Measurements from ENCODE around the gene MED13L. TPM values are rescaled to one million over a fixed set of nuclear protein-coding genes. Genes with fewer than 3 reads are reported as not detected.

The MED13L gene
- total and polyA plus RNA-seq, 2 donors (not counting 3 experiments of a cell fraction or from before 2014, with no cell fraction given) = 27.4 to 93.6 TPM

GRCh38 chr12:116070444-116070843 is 207.0 kb downstream of the MED13L start:
- no peak overlapping the region for H3K4me3 ChIP-seq (replicated peaks in 1 of 3; ENCODE audit: insufficient read depth in 1 of 3, low read depth in 1 of 3, low read length in 3 of 3)
- DNase-seq (ENCODE audit: low read depth, low spot score) = no peak
- H3K36me3 ChIP-seq (ENCODE audit: control insufficient read depth in 2 of 2, extremely low read depth in 1 of 2, insufficient read depth in 2 of 2, low read length in 2 of 2) = no peaks in the 10 kb centered on the region
- H3K79me2 ChIP-seq (ENCODE audit: control insufficient read depth, insufficient read depth, low read length) = peaks cover 18% of the 10 kb centered on the region
- H2AFZ ChIP-seq (ENCODE audit: low read depth, low read length) = no peak overlapping the region
- dilution Hi-C loops (cut with MboI; ENCODE audit: extremely low pct_ligation_motif_present, low sequenced_read_pairs) (no loop called here), intact Hi-C loops (cut with micrococcal nuclease) (no loop called here)
- H3K4me1 ChIP-seq (ENCODE audit: control insufficient read depth, extremely low read depth, insufficient read depth, low read length) = peaks cover 3% of the 10 kb centered on the region
- no TSS peak for BruUV-seq (replicated peaks)
- H3K27ac ChIP-seq (ENCODE audit: insufficient read depth, low read depth, low read length) = no peak overlapping the region
- H3K9me3 ChIP-seq (replicated peaks; ENCODE audit: control insufficient read depth, insufficient read depth, low read length) = no peaks in the 10 kb centered on the region
- TF ChIP-seq MYC (IDR thresholded peaks at IDR 0.05; ENCODE audit: low read depth, low read length) = no peak
- TF ChIP-seq GATA2 (IDR thresholded peaks at IDR 0.05; ENCODE audit: insufficient read depth, insufficient read length, low read depth, low read length) = no peak
- no peak for TF ChIP-seq EZH2 (IDR thresholded peaks at IDR 0.05; ENCODE audit: borderline replicate concordance, low read depth, low read length, severe bottlenecking)
- no peak for TF ChIP-seq FOS (IDR thresholded peaks at IDR 0.05; ENCODE audit: borderline replicate concordance, insufficient read depth, low read length)
- TF ChIP-seq MAX (IDR thresholded peaks at IDR 0.05; ENCODE audit: insufficient read depth, insufficient read length) = no peak
- TF ChIP-seq JUN (IDR thresholded peaks at IDR 0.05; ENCODE audit: borderline replicate concordance, insufficient read depth, insufficient read length, low read depth) = no peak
- TF ChIP-seq POLR2A (IDR thresholded peaks at IDR 0.05; ENCODE audit: low read depth, low read length) = no peak
- no peak for TF ChIP-seq CTCF (IDR thresholded peaks at IDR 0.05; ENCODE audit: extremely low read depth in 1 of 2, insufficient read depth in 1 of 2, low read depth in 1 of 2, low read length in 2 of 2)
- TF ChIP-seq POLR2AphosphoS5 (IDR thresholded peaks at IDR 0.05; ENCODE audit: insufficient read depth, low read depth, low read length) = no peak
- FAIRE-seq = no peak
- H3K9me1 ChIP-seq (replicated peaks; ENCODE audit: control insufficient read depth, extremely low read depth, insufficient read depth, low read length) = no peaks in the 10 kb centered on the region
- H4K20me1 ChIP-seq (replicated peaks; ENCODE audit: control insufficient read depth, extremely low read depth, insufficient read depth, low read length) = peaks cover 2% of the 10 kb centered on the region
- CTCF ChIA-PET = interaction anchor here (0.9 to 1.5 kb wide), 5 partner anchors 9 to 529 kb away, joined by 3 to 6 read pairs (median 4); no protein-coding TSS in a partner anchor
- H3K27me3 ChIP-seq (ENCODE audit: control insufficient read depth in 2 of 2, insufficient read depth in 2 of 2, low read length in 2 of 2) = no peaks in the 10 kb centered on the region
- H3K4me2 ChIP-seq (ENCODE audit: insufficient read depth, low read length) = no peak overlapping the region
- POLR2A ChIA-PET = no interaction called here
- no peak overlapping the region for H3K9ac ChIP-seq (replicated peaks; ENCODE audit: extremely low read depth, insufficient read depth, low read length)
